Bronchial epithelial cell (primary cell): Measurements from ENCODE around the gene SMARCA4. TPM values are rescaled to one million over a fixed set of nuclear protein-coding genes. Genes with fewer than 3 reads are reported as not detected.

Experiments
- DNase-seq: peaks from one replicate; pipeline ENCODE4 v3.0.0-alpha.2; 2010; ENCODE audit warnings: low read depth
- FAIRE-seq: peaks from 2 replicates; lab custom pipeline; 2011; peaks lifted over from hg19 to GRCh38; lab: Jason Lieb, UNC
- H3K27me3 ChIP-seq: 2 replicates; pipeline ENCODE4 v1.5.1; 2011; ENCODE audit warnings: low read length; ENCODE audit not compliant: control insufficient read depth, insufficient read depth
- H3K36me3 ChIP-seq: 2 replicates; pipeline ENCODE4 v1.5.1; 2011; ENCODE audit warnings: low read length; ENCODE audit not compliant: control insufficient read depth, insufficient read depth
- H3K4me3 ChIP-seq: 2 replicates; pipeline ENCODE4 v1.5.1; 2011; ENCODE audit warnings: mild to moderate bottlenecking, low read depth, low read length, control low read depth
- total RNA-seq: library from RNA; depleted of rRNA; stranded (reverse); fragments of >200 nt; gene quantifications from 2 replicates; pipeline ENCODE4 v1.2.1, GENCODE V29; 2014
- TF ChIP-seq, protein P1 (sequence below): IDR thresholded peaks from 2 replicates; pipeline ENCODE4 v1.5.1; 2011; ENCODE audit warnings: mild to moderate bottlenecking, moderate library complexity, low read length, control low read depth, inconsistent platforms; ENCODE audit not compliant: insufficient read depth, severe bottlenecking

Gene SMARCA4
- total RNA-seq, 1 donor from 2014 or later = 49.2 TPM

DNA sequence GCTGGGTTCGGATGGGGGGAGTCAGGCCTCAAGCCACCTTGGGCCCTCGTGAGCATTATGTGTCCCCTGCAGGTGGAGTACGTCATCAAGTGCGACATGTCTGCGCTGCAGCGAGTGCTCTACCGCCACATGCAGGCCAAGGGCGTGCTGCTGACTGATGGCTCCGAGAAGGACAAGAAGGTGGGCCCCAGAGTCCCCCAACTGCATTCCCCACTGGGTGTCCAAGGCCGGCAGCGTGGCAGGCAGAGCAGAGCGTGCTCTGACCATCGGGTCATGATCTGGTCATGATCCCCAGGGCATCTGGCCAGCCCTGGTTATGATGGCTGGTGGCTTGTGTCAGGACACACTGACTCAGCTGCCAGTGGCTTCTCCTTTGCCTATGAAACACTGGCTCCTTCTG, 63.4 kb downstream of the SMARCA4 start:
- TF ChIP-seq, protein P1, sequence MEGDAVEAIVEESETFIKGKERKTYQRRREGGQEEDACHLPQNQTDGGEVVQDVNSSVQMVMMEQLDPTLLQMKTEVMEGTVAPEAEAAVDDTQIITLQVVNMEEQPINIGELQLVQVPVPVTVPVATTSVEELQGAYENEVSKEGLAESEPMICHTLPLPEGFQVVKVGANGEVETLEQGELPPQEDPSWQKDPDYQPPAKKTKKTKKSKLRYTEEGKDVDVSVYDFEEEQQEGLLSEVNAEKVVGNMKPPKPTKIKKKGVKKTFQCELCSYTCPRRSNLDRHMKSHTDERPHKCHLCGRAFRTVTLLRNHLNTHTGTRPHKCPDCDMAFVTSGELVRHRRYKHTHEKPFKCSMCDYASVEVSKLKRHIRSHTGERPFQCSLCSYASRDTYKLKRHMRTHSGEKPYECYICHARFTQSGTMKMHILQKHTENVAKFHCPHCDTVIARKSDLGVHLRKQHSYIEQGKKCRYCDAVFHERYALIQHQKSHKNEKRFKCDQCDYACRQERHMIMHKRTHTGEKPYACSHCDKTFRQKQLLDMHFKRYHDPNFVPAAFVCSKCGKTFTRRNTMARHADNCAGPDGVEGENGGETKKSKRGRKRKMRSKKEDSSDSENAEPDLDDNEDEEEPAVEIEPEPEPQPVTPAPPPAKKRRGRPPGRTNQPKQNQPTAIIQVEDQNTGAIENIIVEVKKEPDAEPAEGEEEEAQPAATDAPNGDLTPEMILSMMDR = no peak
- Histone ChIP-seq H3K4me3 (no peak overlapping the region), H3K36me3 (peaks cover 66% of the 10 kb centered on the region), H3K27me3 (no peaks in the 10 kb centered on the region)
- no peak for DNase-seq
- FAIRE-seq = no peak

GRCh38 chr19:11025006-11025405, 64.2 kb downstream of the SMARCA4 start:
- FAIRE-seq (no peak), DNase-seq (no peak)
- Histone ChIP-seq H3K4me3 (no peak overlapping the region), H3K36me3 (peaks cover 61% of the 10 kb centered on the region), H3K27me3 (no peaks in the 10 kb centered on the region)
- TF ChIP-seq, protein P1 = no peak

DNA sequence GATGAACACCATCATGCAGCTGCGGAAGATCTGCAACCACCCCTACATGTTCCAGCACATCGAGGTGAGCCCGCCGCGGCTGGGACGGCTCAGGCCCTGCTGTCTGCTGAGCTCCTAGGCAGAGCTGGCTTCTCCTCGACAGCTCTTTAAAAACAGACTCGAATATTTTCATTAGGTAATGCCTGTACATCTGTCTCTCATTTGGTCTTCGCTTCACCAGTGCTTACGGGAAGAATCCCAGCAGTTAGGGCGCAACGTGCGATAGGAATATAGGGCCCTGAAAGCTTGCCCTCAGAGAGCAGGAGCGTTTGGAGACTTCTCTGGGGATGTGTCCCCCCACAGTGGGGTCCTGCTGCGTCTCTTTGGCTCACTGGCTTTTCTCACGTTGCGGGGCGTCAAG, 64.6 kb downstream of the SMARCA4 start:
- DNase-seq (no peak), FAIRE-seq (no peak)
- Histone ChIP-seq H3K36me3 (peaks cover 64% of the 10 kb centered on the region), H3K27me3 (no peaks in the 10 kb centered on the region), H3K4me3 (no peak overlapping the region)
- TF ChIP-seq, protein P1 = no peak

GRCh38 chr19:11025997-11026396, 65.2 kb downstream of the SMARCA4 start:
- Histone ChIP-seq H3K36me3 (peaks cover 65% of the 10 kb centered on the region), H3K4me3 (no peak overlapping the region), H3K27me3 (no peaks in the 10 kb centered on the region)
- TF ChIP-seq, protein P1 = no peak
- no peak for DNase-seq
- FAIRE-seq = no peak

DNA sequence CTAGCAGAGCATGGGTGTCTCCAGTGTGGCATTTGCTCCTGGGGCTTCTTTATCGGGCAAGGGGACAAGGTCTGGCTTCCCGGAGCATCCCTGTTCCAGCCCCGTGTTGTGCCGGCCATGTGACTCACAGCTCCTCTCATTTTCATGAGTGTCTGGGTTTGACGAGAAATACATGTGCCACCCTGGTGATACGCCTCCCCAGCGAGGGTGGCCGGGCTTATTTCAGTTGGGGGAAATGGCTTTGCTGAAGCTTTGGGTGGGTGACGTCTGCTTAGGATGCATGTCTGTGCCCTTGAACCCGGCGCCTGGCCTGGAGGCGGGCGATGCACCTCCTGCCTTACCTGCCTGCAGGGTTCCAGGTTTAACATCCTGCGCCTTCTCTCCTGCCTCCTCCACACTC, 66.6 kb downstream of the SMARCA4 start:
- Histone ChIP-seq H3K27me3 (no peaks in the 10 kb centered on the region), H3K4me3 (no peak overlapping the region), H3K36me3 (peaks cover 59% of the 10 kb centered on the region)
- DNase-seq = no peak
- no peak for FAIRE-seq
- TF ChIP-seq, protein P1 = no peak

GRCh38 chr19:11028146-11028545, 67.3 kb downstream of the SMARCA4 start:
- FAIRE-seq (no peak), DNase-seq (no peak)
- Histone ChIP-seq H3K36me3 (peaks cover 56% of the 10 kb centered on the region), H3K4me3 (no peak overlapping the region), H3K27me3 (no peaks in the 10 kb centered on the region)
- TF ChIP-seq, protein P1 = no peak
